GM12878 (cell line): ENCODE results near the gene POC1B. TPM values are rescaled to one million over a fixed set of nuclear protein-coding genes. Genes with fewer than 3 reads are reported as not detected.

Source experiments
- ATAC-seq: fragments of 200-7000 bp; cut with Tn5 transposase; 3 replicates; pipeline ENCODE4 v1.9.1; 2020; ENCODE audit warnings: mild to moderate bottlenecking, moderate library complexity
- BruUV-seq: library from RNA; stranded (reverse); fragments of 400-500 nt; replicated peaks from 2 replicates; lab custom pipeline; 2021; lab: Mats Ljungman, UMichigan
- CTCF ChIA-PET: fragments of 300-600 bp; sonication (Branson Sonifier 250); formaldehyde crosslinking; extraction: SDS; loops from one replicate; lab custom pipeline; 2021; ENCODE audit warnings: inconsistent platforms; lab: Yijun Ruan, JAX
- POLR2A ChIA-PET: fragments of 350-600 bp; formaldehyde crosslinking; extraction: SDS; loops from one replicate; lab custom pipeline; 2021; ENCODE audit warnings: inconsistent platforms; lab: Charles Lee
- RAD21 ChIA-PET: fragments of 300-600 bp; sonication (Branson Sonifier 250); formaldehyde crosslinking; loops from one replicate; lab custom pipeline; 2023; ENCODE audit warnings: antibody characterized with exemption; ENCODE audit not compliant: unreplicated experiment; lab: Charles Lee
- SMC1A ChIA-PET: fragments of 300-600 bp; sonication (Branson Sonifier 250); formaldehyde crosslinking; loops from one replicate; lab custom pipeline; 2023; ENCODE audit not compliant: unreplicated experiment, uncharacterized antibody; lab: Charles Lee
- DNase-seq: peaks from one replicate; pipeline ENCODE4 v3.0.0-alpha.2; 2011; ENCODE audit warnings: low read depth, low spot score
- FAIRE-seq: peaks from 3 replicates; lab custom pipeline; 2011; peaks lifted over from hg19 to GRCh38; lab: Jason Lieb, UNC
- H2AFZ ChIP-seq: 2 replicates; pipeline ENCODE4 v1.6.0; 2011; ENCODE audit warnings: low read depth, low read length, control low read depth; ENCODE audit not compliant: control insufficient read depth
- H3K27ac ChIP-seq: 2 replicates; pipeline ENCODE4 v1.5.1; 2011; ENCODE audit warnings: control low read depth; ENCODE audit not compliant: control insufficient read depth, insufficient read depth
- H3K27me3 ChIP-seq, 2 experiments: replicated peaks in 1 of 2; 2 replicates each; pipeline versions ENCODE4 v1.6.0 to v1.6.1; 2011; ENCODE audit warnings: low read length in 1 of 2; ENCODE audit not compliant: control insufficient read depth in 2 of 2, insufficient read depth in 2 of 2
- H3K36me3 ChIP-seq, 2 experiments: 2 replicates each; pipeline ENCODE4 v1.5.1; 2011; ENCODE audit warnings: low read length in 1 of 2; ENCODE audit not compliant: control insufficient read depth in 2 of 2, insufficient read depth in 2 of 2
- H3K4me1 ChIP-seq: 2 replicates; pipeline ENCODE4 v1.6.1; 2011; ENCODE audit warnings: mild to moderate bottlenecking, low read length, moderate library complexity, mixed read lengths; ENCODE audit not compliant: control insufficient read depth, insufficient read depth
- H3K4me2 ChIP-seq: 2 replicates; pipeline ENCODE4 v1.6.0; 2011; ENCODE audit warnings: control low read depth; ENCODE audit not compliant: control insufficient read depth, insufficient read depth
- H3K4me3 ChIP-seq: fragments of 200-600 bp; sonication (generic); 2 replicates; pipeline ENCODE4 v1.5.1; 2016
- H3K79me2 ChIP-seq: 2 replicates; pipeline ENCODE4 v1.6.0; 2011; ENCODE audit warnings: low read length; ENCODE audit not compliant: control insufficient read depth, insufficient read depth
- H3K9ac ChIP-seq: 2 replicates; pipeline ENCODE4 v1.8.0; 2011; ENCODE audit warnings: low read length, control low read depth, mixed read lengths; ENCODE audit not compliant: control insufficient read depth, insufficient read depth
- H3K9me3 ChIP-seq: replicated peaks from 3 replicates; pipeline ENCODE4 v1.5.1; 2011; ENCODE audit warnings: mild to moderate bottlenecking, low read length; ENCODE audit not compliant: control insufficient read depth, insufficient read depth
- H4K20me1 ChIP-seq: 2 replicates; pipeline ENCODE4 v1.6.0; 2011; ENCODE audit not compliant: control insufficient read depth, insufficient read depth
- CHD2 ChIP-seq: IDR thresholded peaks from 2 replicates; pipeline ENCODE4 v1.6.1; 2011; ENCODE audit warnings: low read depth, low read length, improper control_type of control experiment, borderline replicate concordance
- FOXK2 ChIP-seq: fragments of 450-650 bp; IDR thresholded peaks from 2 replicates; pipeline ENCODE4 v1.6.1; 2017; ENCODE audit warnings: mild to moderate bottlenecking, moderate library complexity
- POU2F2 ChIP-seq: IDR thresholded peaks from 3 replicates; pipeline ENCODE4 v1.6.1; 2011; ENCODE audit warnings: low read depth, mild to moderate bottlenecking, low read length, borderline replicate concordance
- SIX5 ChIP-seq: IDR thresholded peaks from 2 replicates; pipeline ENCODE4 v1.6.1; 2011; ENCODE audit warnings: mild to moderate bottlenecking, low read depth, low read length, moderate library complexity; ENCODE audit not compliant: severe bottlenecking
- SMAD1 ChIP-seq: fragments of 450-650 bp; IDR thresholded peaks from 2 replicates; pipeline ENCODE4 v1.6.1; 2018; ENCODE audit warnings: mild to moderate bottlenecking, low read depth; ENCODE audit not compliant: partially characterized antibody
- SP1 ChIP-seq: IDR thresholded peaks from one replicate; pipeline ENCODE4 v1.6.1; 2011; ENCODE audit warnings: low read depth, low read length
- TBL1XR1 ChIP-seq: IDR thresholded peaks from 2 replicates; pipeline ENCODE4 v1.6.1; 2012; ENCODE audit warnings: low read depth, low read length, improper control_type of control experiment
- ZBTB4 ChIP-seq: fragments of 450-650 bp; formaldehyde crosslinking; IDR thresholded peaks from 2 replicates; pipeline ENCODE4 v1.4.0; 2022; ENCODE audit warnings: mild to moderate bottlenecking, moderate library complexity
- WGBS: methylation state at CpG from one replicate; pipeline ENCODE4 v1.1.6; 2016; ENCODE audit warnings: low lambda C conversion rate; ENCODE audit not compliant: insufficient replicate concordance, insufficient coverage; ENCODE audit errors: missing lambda C conversion rate; 5-methylcytosine and 5-hydroxymethylcytosine counted together
- in situ Hi-C: fragments of 300-500 bp; cut with MboI; formaldehyde crosslinking; loops from 9 replicates; pipeline ENCODE4 v1.14.3; 2018; ENCODE audit warnings: mixed read lengths
- intact Hi-C: fragments of 100-400 bp; cut with micrococcal nuclease; formaldehyde crosslinking; loops from one replicate; pipeline ENCODE4 v1.14.2; 2022; ENCODE audit not compliant: unreplicated experiment
- polyA plus RNA-seq, 11 experiments: library from polyadenylated mRNA; depleted of rRNA in 4 of 11; unstranded in 6 of 11; stranded (reverse) in 5 of 11; fragments of >200 nt; fragmentation: Nextera tagmentation in 4 of 11; fragmentation: Illumina TruSeq in 1 of 11; extraction: Ambion mirVana in 4 of 11; extraction: Trizol in 1 of 11; gene quantifications; 1 replicate in 1 of 11; 2 replicates in 10 of 11; pipeline versions ENCODE4 v1.2.1 to v1.2.3, GENCODE V29; 2011 to 2016; ENCODE audit warnings: inconsistent platforms in 2 of 11, missing spikeins in 2 of 11, low read depth in 1 of 11
- total RNA-seq, 4 experiments: library from RNA; depleted of rRNA in 3 of 4; stranded (reverse); fragments of >200 nt in 3 of 4; fragmentation: Illumina TruSeq in 1 of 4; extraction: Trizol in 1 of 4; gene quantifications; 2 replicates each; pipeline versions ENCODE4 v1.2.1 to v1.2.3, GENCODE V29; 2013 to 2021

The POC1B gene
- total and polyA plus RNA-seq, 10 of the 15 experiments (the other 5 are each of a cell fraction or from before 2014, with no cell fraction given): 4.4 to 17.8 (median 11.3) TPM

GRCh38 chr12:89514751-89515150 lies 11.1 kb downstream of the POC1B start (continued):
- TF ChIP-seq ZBTB4 (CRISPR knock-in tag): no peak
- TF ChIP-seq SIX5: no peak

GRCh38 chr12:89513544-89513943 lies 12.3 kb downstream of the POC1B start:
- no peak for ATAC-seq
- H2AFZ ChIP-seq: no peak overlapping the region
- TF ChIP-seq TBL1XR1 (no peak), SP1 (no peak), FOXK2 (no peak), SMAD1 (no peak), POU2F2 (no peak), CHD2 (no peak)
- intact Hi-C loops (no loop called here), in situ Hi-C loops (loop anchor here (25.0 kb wide), 1 partner anchor 1376 kb away; the partner anchor contains the start of genes CEP290 and TMTC3)
- SMC1A ChIA-PET: interaction anchor here (0.9 to 1.9 kb wide), 3 partner anchors 9 to 496 kb away, joined by 3 to 6 read pairs (median 4); no protein-coding TSS in a partner anchor
- H3K27me3 ChIP-seq: no peaks in the 10 kb centered on the region
- no peak for FAIRE-seq
- WGBS: 98% methylated on average over 4 of the region's 4 CpGs
- BruUV-seq: no TSS peak
- H3K9me3 ChIP-seq: no peaks in the 10 kb centered on the region
- H3K4me2 ChIP-seq: no peak overlapping the region
- no peaks in the 10 kb centered on the region for H3K79me2 ChIP-seq
- CTCF ChIA-PET: interaction anchor here (0.9 to 4.1 kb wide), 7 partner anchors 8 to 496 kb away, joined by 3 to 14 read pairs (median 7); partner anchors contain the start of gene GALNT4
- POLR2A ChIA-PET: no interaction called here
- H3K4me1 ChIP-seq: peaks cover 5% of the 10 kb centered on the region; the same call in 1 of the 2 replicates
- RAD21 ChIA-PET: interaction anchor here (0.7 kb wide), 1 partner anchor 349 kb away, joined by 3 read pairs; no protein-coding TSS in a partner anchor
- no peaks in the 10 kb centered on the region for H3K36me3 ChIP-seq
- H4K20me1 ChIP-seq: no peaks in the 10 kb centered on the region
- H3K27ac ChIP-seq: no peak overlapping the region
- no peak overlapping the region for H3K4me3 ChIP-seq
- DNase-seq: no peak
- H3K9ac ChIP-seq: no peak overlapping the region
